NOMO-1 treated with dmso at 0.1 percent for 144 hours (cell line): ENCODE results near the gene ZBTB9.

ENCODE experiments used
- DNase-seq: peaks from one replicate; lab custom pipeline; 2025; ENCODE audit not compliant: unreplicated experiment; lab: John Stamatoyannopoulos, UW

The ZBTB9 gene

DNA sequence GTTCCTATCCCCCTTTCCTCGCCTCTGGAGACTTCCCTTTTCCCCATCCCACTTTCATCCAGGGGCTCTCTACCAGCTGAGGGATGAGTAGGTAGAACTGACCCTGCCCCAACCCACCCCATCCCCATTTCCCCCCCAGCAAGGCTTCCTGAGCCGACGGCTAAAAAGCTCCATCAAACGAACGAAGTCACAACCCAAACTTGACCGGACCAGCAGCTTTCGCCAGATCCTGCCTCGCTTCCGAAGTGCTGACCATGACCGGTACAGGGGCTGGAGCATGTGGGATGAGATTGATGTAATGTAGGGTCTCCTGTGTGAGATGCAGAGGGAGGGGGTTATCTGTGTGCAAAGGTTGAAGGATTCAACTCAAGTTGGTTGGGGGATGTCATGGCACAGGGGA, 21.8 kb upstream of the ZBTB9 start:
- DNase-seq = no peak

- no peak for DNase-seq
Observed at GRCh38 chr6:33433001-33433543, 21.3 kb upstream of the ZBTB9 start.

DNA sequence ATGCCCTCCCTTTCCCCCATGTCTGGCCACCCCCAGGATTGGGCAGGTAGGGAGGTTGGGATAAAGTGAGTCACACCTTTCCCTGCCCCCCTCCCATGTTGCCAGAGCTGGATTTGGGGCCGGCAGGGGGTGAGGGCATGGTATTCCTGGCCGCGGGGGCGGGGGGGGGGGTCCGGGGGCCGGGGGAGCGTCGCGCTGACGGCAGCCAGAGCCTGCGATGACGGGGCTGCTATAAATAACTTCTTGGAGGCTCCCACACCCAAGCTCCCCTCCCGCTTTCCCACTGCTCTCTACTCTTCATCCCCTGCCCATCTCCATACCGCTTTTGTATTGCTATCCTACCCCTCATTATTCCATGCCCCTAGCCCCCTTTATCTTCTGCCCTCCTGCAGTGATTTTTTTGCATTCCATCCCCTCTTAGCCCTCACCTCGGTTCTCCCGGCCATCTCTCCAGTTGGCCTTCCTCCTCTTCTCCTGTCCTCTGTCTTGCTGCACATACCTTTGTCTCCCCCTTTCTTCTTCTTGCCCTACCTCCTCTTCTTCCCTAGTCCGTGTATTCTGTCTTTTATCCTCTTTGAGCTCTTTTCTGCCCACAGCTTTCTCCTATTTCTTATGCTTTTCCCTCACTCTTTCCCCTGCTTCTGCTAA, 20.7 kb upstream of the ZBTB9 start:
- no peak for DNase-seq

DNA sequence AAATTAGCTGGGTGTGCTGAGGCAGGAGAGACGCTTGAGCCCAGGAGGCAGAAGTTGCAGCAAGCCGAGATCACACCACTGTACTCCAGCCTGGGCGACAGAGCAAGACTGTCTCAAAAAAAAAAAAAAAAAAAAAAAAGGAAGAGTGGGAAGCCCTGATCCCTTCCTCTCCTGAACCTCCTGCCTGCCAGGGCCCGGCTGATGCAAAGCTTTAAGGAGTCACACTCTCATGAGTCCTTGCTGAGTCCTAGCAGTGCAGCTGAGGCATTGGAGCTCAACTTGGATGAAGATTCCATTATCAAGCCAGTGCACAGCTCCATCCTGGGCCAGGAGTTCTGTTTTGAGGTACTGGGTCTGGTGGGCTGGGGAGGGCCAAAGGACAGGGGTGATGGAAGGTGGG, 19.4 kb upstream of the ZBTB9 start:
- DNase-seq = no peak

DNA sequence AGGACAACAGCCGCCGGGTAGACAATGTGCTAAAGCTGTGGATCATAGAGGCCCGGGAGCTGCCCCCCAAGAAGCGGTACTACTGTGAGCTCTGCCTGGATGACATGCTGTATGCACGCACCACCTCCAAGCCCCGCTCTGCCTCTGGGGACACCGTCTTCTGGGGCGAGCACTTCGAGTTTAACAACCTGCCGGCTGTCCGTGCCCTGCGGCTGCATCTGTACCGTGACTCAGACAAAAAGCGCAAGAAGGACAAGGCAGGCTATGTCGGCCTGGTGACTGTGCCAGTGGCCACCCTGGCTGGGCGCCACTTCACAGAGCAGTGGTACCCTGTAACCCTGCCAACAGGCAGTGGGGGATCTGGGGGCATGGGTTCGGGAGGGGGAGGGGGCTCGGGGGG, 16.7 kb upstream of the ZBTB9 start:
- no peak for DNase-seq

GRCh38 chr6:33438978-33439594, 15.3 kb upstream of the ZBTB9 start:
- no peak for DNase-seq

GRCh38 chr6:33439956-33440648, 14.3 kb upstream of the ZBTB9 start:
- DNase-seq = no peak

- DNase-seq = no peak
Observed at GRCh38 chr6:33440649-33441309, 13.6 kb upstream of the ZBTB9 start.

- no peak for DNase-seq
Observed at GRCh38 chr6:33441457-33441856, 12.9 kb upstream of the ZBTB9 start.

GRCh38 chr6:33442283-33442682, 12.1 kb upstream of the ZBTB9 start:
- no peak for DNase-seq

- DNase-seq = no peak
Observed at GRCh38 chr6:33443025-33443424, 11.4 kb upstream of the ZBTB9 start.

GRCh38 chr6:33443619-33444504, 10.5 kb upstream of the ZBTB9 start:
- no peak for DNase-seq

GRCh38 chr6:33445119-33445603, 9.2 kb upstream of the ZBTB9 start:
- peak; percentile 32 for DNase-seq

- no peak for DNase-seq
Observed at GRCh38 chr6:33446356-33446755, 8.0 kb upstream of the ZBTB9 start.

GRCh38 chr6:33450434-33450833, 3.9 kb upstream of the ZBTB9 start:
- DNase-seq = no peak

- no peak for DNase-seq
Observed at GRCh38 chr6:33451606-33452005, 2.8 kb upstream of the ZBTB9 start.

GRCh38 chr6:33452496-33452895, 1.9 kb upstream of the ZBTB9 start:
- no peak for DNase-seq

DNA sequence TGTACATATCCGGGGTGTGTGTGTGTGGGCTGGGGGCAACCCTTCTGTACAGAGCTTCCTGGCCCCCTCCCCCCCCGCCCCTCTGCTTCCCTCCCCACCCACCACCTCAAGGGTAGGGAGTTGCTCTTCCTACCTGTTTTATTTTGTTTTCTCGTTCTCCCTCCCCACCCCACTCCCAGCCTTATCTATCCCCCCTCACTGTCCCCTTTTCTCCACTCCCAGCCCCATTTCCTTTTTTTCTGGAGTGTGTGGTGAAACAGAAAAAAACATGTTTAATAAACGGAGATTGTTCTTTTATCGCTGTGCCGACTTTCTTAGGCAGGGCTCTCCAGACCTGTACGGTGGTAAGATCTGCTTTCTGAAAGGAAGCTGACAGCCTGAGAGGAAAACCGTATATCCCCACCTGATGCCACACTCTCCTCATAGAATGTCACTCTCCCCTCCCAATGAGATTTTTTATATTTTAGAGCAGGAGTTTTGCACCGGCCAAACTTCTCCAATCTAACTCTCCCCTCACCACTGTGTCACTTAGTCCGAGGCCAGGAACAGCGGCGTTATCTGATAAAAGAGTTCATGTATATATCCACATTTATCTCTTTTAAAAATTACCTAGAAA, 875 bp upstream of the ZBTB9 start:
- no peak for DNase-seq

GRCh38 chr6:33455051-33455450, 675 bp downstream of the ZBTB9 start:
- no peak for DNase-seq

DNA sequence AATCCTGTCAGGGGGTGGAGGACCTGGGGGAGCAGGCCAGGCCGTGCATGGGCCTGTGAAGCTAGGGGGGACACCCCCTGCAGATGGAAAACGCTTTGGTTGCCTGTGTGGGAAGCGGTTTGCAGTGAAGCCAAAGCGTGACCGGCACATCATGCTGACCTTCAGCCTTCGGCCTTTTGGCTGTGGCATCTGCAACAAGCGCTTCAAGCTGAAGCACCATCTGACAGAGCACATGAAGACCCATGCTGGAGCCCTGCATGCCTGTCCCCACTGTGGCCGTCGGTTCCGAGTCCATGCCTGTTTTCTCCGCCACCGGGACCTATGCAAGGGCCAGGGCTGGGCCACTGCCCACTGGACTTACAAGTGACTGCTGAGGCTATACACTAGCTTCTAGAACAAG, 1.8 kb downstream of the ZBTB9 start:
- no peak for DNase-seq
